ENCODE results near the gene CDK14.

CDK14 gene

GRCh38 chr7:90968871-90969270 is 372.8 kb downstream of the CDK14 start:
- no peak overlapping the region for H3K27ac ChIP-seq
- DNase-seq (ENCODE audit: low read depth, low spot score) = no peak

GRCh38 chr7:90972906-90973550 is 376.9 kb downstream of the CDK14 start:
- DNase-seq (ENCODE audit: low read depth, low spot score) = no peak
- H3K27ac ChIP-seq = no peak overlapping the region

DNA sequence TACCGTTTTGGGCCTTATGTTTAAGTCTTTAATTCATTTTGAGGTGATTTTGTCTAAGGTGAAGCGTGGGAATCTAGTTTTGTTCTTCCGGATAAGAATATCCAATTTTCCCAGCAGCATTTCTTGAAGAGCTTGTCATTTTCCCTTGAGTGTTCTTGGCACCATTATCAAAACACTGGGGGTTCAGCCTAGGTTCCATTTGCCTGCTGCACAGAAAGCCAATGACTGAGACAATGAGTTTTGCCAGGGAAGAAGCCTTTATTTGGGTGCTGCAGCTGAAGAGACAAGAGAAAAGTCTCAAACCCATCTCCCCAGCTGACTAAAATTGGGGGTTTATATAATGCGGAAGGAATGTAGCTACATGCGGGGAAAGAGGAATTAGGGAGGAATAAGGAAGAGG is 380.9 kb downstream of the CDK14 start:
- no peak overlapping the region for H3K27ac ChIP-seq
- DNase-seq (ENCODE audit: low read depth, low spot score) = no peak

GRCh38 chr7:90980545-90980944 is 384.4 kb downstream of the CDK14 start:
- DNase-seq (ENCODE audit: low read depth, low spot score) = no peak

GRCh38 chr7:90982228-90982627 is 386.1 kb downstream of the CDK14 start:
- no peak for DNase-seq (ENCODE audit: low read depth, low spot score)
- no peak overlapping the region for H3K27ac ChIP-seq

More at GRCh38 chr7:90980545-90980944, 384.4 kb downstream of the CDK14 start:
- no peak overlapping the region for H3K27ac ChIP-seq

DNA sequence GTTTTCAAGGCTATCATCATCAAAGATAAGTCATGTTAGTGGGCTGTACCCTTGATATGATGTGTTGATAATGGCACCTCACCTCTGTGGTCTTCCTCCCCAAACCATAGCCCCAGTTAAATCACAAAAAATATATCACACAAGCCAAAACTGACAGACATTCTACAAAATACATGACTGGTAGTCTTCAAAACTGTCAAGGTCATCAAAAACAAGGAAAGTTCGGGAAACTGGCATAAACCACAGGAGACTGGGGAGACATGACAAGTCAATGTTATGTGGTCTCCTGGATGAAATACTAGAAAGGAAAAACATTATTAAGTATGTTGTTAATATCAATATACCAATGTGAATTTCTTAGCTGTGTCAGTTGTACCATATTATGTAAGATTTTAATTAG is 388.6 kb downstream of the CDK14 start:
- H3K27ac ChIP-seq = no peak overlapping the region
- DNase-seq (ENCODE audit: low read depth, low spot score) = no peak

GRCh38 chr7:90988516-90988915 is 392.4 kb downstream of the CDK14 start:
- H3K27ac ChIP-seq = no peak overlapping the region
- DNase-seq (ENCODE audit: low read depth, low spot score) = no peak

DNA sequence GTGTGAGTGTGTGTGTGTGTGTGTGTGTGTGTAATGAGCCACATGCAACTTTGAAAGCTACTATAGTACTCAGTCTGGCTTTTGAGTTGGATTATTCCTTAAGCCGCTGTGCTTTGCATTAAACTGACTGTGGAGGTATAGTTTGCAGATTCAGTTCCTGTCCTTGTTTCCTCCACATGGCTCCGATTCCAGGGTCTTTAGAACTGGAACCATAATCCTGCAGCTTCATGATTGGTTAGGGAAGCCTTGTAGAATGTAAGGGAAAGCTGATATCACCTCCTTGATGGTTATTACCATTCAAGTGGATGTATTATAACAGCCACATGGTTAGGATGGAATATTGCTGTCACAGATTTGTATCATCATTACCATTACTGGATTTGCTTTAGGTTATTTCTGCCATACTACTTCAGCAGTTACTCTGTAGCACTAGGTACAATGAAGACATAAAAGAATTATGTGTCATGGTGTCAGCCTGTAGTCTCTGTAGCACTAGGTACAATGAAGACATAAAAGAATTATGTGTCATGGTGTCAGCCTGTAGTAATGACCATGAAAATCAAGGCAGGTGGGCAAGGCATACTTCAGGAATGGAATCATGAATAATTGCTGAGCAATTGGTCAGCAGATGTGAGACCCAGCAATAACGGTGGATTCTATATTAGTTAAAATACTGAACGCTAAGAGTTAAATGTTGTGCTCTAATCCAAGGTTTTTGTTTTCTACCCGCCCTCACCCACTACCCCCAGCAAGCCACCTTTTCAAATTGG is 393.1 kb downstream of the CDK14 start:
- no peak overlapping the region for H3K27ac ChIP-seq
- DNase-seq (ENCODE audit: low read depth, low spot score) = no peak

DNA sequence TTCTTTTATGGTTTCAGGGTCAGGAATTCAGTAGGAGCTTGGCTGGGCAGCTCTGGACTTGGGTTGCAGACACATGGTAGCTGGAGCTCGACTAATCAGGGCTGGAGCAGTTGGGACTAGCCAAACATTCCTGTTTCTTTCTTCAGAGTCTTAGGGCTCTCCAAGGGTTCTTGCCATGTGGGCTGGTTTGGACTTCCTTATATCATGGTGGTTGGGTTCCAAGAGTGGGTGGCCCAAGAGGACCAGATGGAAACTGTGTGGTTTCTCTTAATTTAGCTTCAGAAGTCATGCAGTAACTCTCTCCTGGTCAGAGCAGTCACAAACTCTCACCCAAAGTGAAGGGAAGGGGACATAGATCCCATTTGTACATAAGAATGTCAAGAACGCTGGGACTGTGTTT is 398.0 kb downstream of the CDK14 start:
- H3K27ac ChIP-seq = no peak overlapping the region
- DNase-seq (ENCODE audit: low read depth, low spot score) = no peak

DNA sequence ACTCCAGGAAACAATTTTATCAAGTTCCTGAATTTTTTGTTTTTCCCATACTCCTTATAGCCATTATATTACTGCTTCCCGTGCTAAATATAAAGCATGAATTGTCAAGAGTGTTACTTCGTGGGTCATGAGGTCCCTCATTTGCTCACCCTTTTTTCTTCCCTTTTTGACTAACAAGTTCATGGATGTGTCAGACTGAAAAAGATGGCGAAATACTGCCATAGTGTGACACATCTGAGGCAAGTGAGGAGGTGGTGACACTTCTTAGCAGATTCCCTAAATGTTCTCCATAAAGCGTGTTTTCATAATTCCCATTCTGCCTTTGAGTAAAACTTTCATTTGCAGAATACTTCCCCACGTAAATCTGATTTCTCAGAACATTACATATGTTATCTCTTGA is 398.5 kb downstream of the CDK14 start:
- DNase-seq (ENCODE audit: low read depth, low spot score) = no peak
- H3K27ac ChIP-seq = no peak overlapping the region

GRCh38 chr7:90995996-90996395 is 399.9 kb downstream of the CDK14 start:
- no peak for DNase-seq (ENCODE audit: low read depth, low spot score)
- no peak overlapping the region for H3K27ac ChIP-seq

- no peak overlapping the region for H3K27ac ChIP-seq
- DNase-seq (ENCODE audit: low read depth, low spot score) = no peak
Measured at GRCh38 chr7:90999989-91000979, 404.2 kb downstream of the CDK14 start.

DNA sequence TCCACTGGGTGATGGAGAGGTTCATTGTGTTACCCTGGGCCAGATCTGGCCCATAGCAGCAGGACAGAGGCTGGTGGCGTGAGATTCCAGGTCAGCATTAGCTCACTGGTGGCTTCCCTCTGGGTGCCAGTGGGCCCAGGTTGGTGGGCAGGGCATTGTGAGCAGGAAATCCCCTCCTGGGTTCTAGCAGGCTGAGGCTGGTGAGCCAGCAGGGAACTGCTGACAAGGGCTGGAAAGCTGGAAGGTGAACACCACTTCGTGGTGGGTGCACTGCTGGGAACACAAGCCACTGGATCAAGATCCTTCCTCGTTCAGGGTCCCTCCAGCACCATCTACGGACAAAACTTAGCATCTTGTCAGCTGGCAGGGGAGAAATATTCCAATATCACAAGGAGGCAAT is 408.9 kb downstream of the CDK14 start:
- no peak for DNase-seq (ENCODE audit: low read depth, low spot score)

GRCh38 chr7:91005841-91006240 is 409.7 kb downstream of the CDK14 start:
- DNase-seq (ENCODE audit: low read depth, low spot score) = no peak
- H3K27ac ChIP-seq = no peak overlapping the region

More for the DNA sequence above, 408.9 kb downstream of the CDK14 start:
- no peak overlapping the region for H3K27ac ChIP-seq

GRCh38 chr7:91007371-91007770 is 411.2 kb downstream of the CDK14 start:
- no peak overlapping the region for H3K27ac ChIP-seq
- DNase-seq (ENCODE audit: low read depth, low spot score) = no peak

GRCh38 chr7:91013078-91013477 is 417.0 kb downstream of the CDK14 start:
- H3K27ac ChIP-seq = no peak overlapping the region
- DNase-seq (ENCODE audit: low read depth, low spot score) = no peak

- no peak overlapping the region for H3K27ac ChIP-seq
- no peak for DNase-seq (ENCODE audit: low read depth, low spot score)
Measured at GRCh38 chr7:91019686-91020385, 423.7 kb downstream of the CDK14 start.

- H3K27ac ChIP-seq = no peak overlapping the region
- DNase-seq (ENCODE audit: low read depth, low spot score) = no peak
Measured at GRCh38 chr7:91020636-91021385, 424.7 kb downstream of the CDK14 start.

DNA sequence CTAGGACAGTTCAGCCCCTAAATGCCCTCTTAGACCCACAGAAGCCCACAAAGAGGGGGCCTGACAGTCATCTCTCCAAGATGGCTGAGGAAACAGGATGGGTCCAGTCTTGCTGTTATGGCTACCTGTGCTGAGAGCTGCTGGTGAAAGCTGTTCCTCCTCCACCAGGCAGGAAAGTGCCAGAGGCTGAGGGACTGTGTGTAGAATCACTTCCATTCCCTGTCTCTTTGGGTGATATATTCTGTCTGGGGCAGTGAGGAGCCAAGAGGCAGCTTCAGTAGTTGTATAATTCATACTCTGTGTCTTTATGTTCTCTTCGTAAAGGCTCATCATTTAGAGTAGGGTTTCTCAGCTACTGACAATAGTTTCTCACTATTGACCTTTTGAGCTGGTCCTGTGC is 425.8 kb downstream of the CDK14 start:
- H3K27ac ChIP-seq = no peak overlapping the region
- DNase-seq (ENCODE audit: low read depth, low spot score) = no peak

Measured in epithelial cell of prostate (primary cell).